Activated CD4-positive, alpha-beta T cell treated with anti-CD3 and anti-CD28 coated beads, Interleukin-2, amount 50 U/mL, for 24 hours (primary cell): ENCODE results near the gene GAGE10.
"Not testable (repeated sequence)": the region's sequence is repeated elsewhere in the genome, so short reads cannot be mapped to it uniquely, and the experiment has no call there.

Experiments
- DNase-seq, 2 donors: peaks; one replicate each; pipeline ENCODE4 v3.0.0-alpha.2; 2020; ENCODE audit warnings: low read depth in 1 of 2, low spot score in 1 of 2

GAGE10 gene

DNA sequence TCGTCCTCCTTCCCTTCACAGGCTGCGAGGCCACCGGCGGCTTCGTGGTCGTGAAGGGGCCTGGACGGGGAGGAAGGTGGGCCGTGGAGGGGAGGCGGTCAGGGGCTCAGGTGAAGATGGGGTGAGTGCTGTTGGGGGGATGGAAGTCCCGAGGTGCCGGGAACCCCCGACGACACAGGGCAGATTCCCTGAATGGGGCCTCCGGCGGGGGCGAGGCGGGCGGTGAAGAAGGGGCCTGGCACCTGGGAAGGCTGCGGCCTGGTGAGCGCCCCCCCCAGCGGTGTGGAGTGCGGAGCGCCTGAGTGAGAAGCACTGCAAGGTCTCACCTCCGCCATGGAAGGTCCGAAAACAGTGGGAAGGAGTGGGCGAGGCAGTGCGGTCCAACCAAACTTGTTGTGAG, 18.8 kb downstream of the GAGE10 start:
- DNase-seq: not testable (repeated sequence)

DNA sequence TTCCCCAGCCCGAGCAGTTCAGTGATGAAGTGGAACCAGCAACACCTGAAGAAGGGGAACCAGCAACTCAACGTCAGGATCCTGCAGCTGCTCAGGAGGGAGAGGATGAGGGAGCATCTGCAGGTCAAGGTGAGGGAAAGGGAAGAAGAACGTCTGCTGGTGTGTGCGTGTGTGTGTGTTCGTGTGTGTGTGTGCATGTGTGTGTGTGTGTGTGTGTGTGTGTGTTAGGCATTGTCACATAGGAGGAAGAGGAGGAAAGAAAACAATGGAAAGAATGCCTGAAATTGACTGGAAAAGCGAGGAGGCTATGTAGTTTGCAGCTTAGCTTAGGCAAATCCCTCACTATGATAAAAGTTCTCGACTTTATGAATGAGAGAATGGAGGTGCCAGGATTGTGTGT, 20.3 kb downstream of the GAGE10 start:
- DNase-seq: not testable (repeated sequence)

DNA sequence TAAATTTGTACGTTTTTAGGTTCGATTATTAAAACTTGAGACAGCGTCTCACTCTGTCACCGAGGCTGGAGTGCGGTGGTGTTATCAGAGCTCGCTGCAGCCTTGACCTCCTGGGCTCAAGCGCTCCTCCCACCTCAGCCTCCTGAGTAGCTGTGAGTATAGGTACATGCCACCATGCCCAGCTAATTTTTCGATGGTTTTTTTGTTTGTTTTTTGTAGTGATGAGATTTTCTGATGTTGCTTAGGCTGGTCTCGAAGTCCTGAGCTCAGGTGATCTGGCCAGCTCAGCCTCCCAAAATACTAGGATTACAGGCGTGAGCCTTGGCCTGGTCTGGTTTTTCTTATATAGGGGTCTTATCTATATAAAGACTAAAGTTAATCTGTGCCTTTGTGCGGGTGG, 27.0 kb downstream of the GAGE10 start:
- DNase-seq: not testable (repeated sequence)

DNA sequence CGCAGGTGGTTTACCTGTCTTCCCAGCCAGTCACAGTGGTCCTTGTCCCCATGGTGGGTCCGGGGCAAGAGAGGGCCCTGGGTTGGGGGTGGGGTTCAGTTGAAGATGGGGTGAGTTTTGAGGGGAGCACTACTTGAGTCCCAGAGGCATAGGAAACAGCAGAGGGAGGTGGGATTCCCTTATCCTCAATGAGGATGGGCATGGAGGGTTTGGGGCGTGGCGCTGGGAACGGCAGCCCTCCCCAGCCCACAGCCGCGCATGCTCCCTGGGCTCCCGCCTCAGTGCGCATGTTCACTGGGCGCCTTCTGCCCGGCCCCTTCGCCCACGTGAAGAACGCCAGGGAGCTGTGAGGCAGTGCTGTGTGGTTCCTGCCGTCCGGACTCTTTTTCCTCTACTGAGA, 27.8 kb downstream of the GAGE10 start, which contains the start of gene GAGE13:
TSS of gene GAGE13 (plus strand) at position 301 of the 400 bp plus-strand sequence. CDS start 1,156 bp downstream, outside the sequence.
- not testable (repeated sequence) for DNase-seq

DNA sequence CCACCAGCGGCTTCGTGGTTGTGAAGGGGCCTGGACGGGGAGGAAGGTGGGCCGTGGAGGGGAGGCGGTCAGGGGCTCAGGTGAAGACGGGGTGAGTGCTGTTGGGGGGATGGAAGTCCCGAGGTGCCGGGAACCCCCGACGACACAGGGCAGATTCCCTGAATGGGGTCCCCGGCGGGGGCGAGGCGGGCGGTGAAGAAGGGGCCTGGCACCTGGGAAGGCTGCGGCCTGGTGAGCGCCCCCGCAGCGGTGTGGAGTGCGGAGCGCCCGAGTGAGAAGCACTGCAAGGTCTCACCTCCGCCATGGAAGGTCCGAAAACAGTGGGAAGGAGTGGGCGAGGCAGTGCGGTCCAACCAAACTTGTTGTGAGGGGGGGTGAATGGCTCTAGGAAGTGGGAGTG, 28.4 kb downstream of the GAGE10 start:
- not testable (repeated sequence) for DNase-seq

DNA sequence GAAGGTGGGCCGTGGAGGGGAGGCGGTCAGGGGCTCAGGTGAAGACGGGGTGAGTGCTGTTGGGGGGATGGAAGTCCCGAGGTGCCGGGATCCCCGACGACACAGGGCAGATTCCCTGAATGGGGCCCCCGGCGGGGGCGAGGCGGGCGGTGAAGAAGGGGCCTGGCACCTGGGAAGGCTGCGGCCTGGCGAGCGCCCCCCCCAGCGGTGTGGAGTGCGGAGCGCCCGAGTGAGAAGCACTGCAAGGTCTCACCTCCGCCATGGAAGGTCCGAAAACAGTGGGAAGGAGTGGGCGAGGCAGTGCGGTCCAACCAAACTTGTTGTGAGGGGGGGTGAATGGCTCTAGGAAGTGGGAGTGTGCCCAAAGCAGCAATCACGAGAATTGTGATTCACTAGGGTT, 38.0 kb downstream of the GAGE10 start:
- not testable (repeated sequence) for DNase-seq

DNA sequence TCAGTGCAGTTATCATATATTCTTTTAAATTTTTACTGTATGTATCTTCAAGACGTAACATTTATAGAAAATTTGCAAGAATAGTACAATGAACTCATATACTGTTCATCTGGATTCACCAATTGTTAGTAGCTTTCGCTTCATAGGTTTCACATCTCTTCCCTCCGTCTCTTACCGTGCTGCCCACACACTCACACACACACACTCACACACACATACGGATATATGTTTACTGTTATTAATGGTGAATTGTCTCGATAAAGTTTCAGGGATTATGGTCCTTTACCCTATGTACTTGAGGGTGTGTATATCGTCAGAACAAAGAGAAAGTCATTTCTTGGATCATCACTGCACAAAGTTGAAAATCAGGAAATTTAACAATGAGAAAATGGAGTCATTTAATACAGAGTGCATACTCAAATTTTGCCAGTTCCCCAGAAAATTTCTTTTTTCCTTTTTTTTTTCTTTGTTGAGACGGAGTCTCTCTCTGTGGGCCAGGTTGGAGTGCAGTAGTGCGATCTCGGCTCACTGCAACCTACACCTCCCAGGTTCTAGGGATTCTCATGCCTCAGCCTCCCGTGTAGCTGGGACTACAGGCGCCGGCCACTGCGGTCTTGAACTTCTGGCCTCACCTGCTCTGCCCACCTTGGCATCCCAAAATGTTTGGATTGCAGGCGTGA, 41.2 kb downstream of the GAGE10 start:
- not testable (repeated sequence) for DNase-seq

DNA sequence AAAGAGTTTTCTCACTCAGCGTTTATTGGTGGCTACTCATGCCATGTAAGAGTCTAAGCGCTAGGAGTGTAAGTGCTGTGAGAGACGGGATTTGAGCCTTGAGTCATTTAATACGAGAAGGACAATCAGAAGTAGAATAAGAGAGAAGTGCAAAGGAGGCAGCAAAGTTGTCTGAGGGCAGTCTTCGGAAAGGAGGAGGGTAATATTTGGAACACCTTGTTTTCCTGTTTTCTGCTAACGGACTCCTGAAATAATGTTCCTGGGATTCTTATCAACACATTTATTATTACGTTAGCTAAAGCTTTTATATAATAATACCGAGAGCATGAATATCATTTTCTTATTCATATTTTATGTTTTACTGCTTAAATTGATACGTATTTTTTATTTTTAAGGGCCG, 42.0 kb downstream of the GAGE10 start:
- not testable (repeated sequence) for DNase-seq

DNA sequence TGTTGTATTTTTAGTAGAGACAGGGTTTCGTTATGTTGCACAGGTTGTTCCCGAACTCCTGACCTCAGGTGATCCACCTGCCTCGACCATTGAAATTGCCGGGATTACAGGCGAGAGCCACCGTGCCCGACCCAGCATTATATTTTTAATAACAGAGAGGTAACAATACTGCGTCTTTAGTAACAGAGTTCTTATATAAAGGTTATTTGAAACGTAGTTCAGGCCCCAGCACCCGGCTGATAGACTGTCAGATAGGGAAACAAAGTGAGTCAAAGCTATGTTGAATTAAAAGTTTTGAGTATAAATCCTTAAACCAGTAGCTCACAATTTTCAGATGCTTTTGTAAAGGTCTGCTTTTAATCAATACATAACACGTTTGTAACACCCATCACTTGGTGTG, 42.7 kb downstream of the GAGE10 start:
- DNase-seq: not testable (repeated sequence)
